ENCODE measurements around the gene PKP1.

Gene PKP1

DNA sequence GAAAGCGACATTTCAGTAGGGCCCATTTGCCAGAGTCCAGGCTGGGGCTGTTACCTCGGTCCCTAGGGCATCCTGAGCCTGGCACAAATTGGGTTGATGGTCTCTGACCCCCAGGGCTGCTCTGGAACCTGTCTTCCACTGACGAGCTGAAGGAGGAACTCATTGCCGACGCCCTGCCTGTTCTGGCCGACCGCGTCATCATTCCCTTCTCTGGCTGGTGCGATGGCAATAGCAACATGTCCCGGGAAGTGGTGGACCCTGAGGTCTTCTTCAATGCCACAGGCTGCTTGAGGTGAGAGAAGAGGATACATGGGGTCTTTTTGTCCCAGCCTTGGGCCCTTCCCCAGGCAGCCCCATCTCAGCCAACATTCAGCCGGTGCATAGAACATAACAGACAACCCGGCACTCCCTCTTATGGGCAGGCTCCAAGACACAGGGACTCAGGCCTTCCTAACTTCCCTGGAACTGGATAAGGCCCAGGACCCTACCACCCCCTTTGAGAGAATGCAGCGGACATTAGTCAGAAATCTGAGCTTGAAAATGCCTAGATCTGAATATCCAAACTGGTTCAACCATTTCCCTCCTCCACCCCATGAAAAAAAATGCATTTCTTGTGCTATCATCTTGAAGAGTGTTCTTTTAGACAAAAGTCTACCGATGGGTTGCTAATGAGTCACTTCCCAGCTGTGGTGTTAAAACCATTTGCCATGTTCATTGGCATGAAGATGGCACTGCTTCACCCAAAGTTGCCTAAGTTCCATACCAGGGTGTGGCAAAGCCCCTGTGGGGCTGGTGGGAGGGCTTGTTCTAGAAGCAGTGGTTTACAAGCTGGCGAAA, 35.4 kb downstream of the PKP1 start:
- H3K9ac ChIP-seq (ENCODE audit: low read length): no peak overlapping the region
- H3K4me3 ChIP-seq (ENCODE audit: low read length): no peak overlapping the region
- no peaks in the 10 kb centered on the region for H3K36me3 ChIP-seq (ENCODE audit: control insufficient read depth, insufficient read depth, low read length)
- H3K9me3 ChIP-seq (ENCODE audit: control insufficient read depth, low read length): no peaks in the 10 kb centered on the region
- no peaks in the 10 kb centered on the region for H3K27me3 ChIP-seq (ENCODE audit: control insufficient read depth, insufficient read depth, low read length)
- H3K4me1 ChIP-seq (ENCODE audit: control insufficient read depth, insufficient read depth, low read length): no peaks in the 10 kb centered on the region

- Histone ChIP-seq H3K36me3 (ENCODE audit: control insufficient read depth, insufficient read depth, low read length) (no peaks in the 10 kb centered on the region), H3K4me3 (ENCODE audit: low read length) (no peak overlapping the region), H3K4me1 (ENCODE audit: control insufficient read depth, insufficient read depth, low read length) (no peaks in the 10 kb centered on the region), H3K9ac (ENCODE audit: low read length) (no peak overlapping the region), H3K27me3 (ENCODE audit: control insufficient read depth, insufficient read depth, low read length) (no peaks in the 10 kb centered on the region), H3K9me3 (ENCODE audit: control insufficient read depth, low read length) (no peaks in the 10 kb centered on the region)
These were observed 36.3 kb downstream of the PKP1 start for GRCh38 chr1:201319631-201320030.

GRCh38 chr1:201320168-201320788, 37.0 kb downstream of the PKP1 start:
- no peaks in the 10 kb centered on the region for H3K27me3 ChIP-seq (ENCODE audit: control insufficient read depth, insufficient read depth, low read length)
- H3K9ac ChIP-seq (ENCODE audit: low read length): no peak overlapping the region
- no peaks in the 10 kb centered on the region for H3K4me1 ChIP-seq (ENCODE audit: control insufficient read depth, insufficient read depth, low read length)
- no peaks in the 10 kb centered on the region for H3K36me3 ChIP-seq (ENCODE audit: control insufficient read depth, insufficient read depth, low read length)
- no peak overlapping the region for H3K4me3 ChIP-seq (ENCODE audit: low read length)
- no peaks in the 10 kb centered on the region for H3K9me3 ChIP-seq (ENCODE audit: control insufficient read depth, low read length)

DNA sequence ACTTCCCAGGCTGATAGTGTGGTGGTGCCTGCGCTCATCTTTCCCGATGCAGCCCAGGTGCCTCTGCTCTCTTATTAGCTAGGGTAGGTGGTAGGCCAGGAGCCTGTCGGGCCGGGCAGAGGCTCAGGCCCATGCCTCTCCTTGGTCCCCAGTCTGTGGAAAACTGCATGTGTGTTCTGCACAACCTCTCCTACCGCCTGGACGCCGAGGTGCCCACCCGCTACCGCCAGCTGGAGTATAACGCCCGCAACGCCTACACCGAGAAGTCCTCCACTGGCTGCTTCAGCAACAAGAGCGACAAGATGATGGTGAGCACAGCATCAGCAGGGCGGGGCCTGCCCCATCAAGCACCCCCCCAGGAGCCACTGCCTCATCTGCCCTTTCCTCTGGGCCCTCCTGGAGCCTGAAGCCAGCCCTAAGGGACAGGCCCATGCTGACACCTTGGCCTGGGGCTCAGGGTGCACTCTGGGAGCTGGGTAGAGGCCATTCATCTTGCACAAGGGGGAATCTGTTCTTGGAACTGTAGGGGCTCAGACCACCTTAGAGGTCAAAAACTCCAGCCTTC, 38.6 kb downstream of the PKP1 start:
- no peaks in the 10 kb centered on the region for H3K9me3 ChIP-seq (ENCODE audit: control insufficient read depth, low read length)
- no peak overlapping the region for H3K4me3 ChIP-seq (ENCODE audit: low read length)
- no peaks in the 10 kb centered on the region for H3K27me3 ChIP-seq (ENCODE audit: control insufficient read depth, insufficient read depth, low read length)
- no peaks in the 10 kb centered on the region for H3K36me3 ChIP-seq (ENCODE audit: control insufficient read depth, insufficient read depth, low read length)
- H3K4me1 ChIP-seq (ENCODE audit: control insufficient read depth, insufficient read depth, low read length): no peaks in the 10 kb centered on the region
- H3K9ac ChIP-seq (ENCODE audit: low read length): no peak overlapping the region

DNA sequence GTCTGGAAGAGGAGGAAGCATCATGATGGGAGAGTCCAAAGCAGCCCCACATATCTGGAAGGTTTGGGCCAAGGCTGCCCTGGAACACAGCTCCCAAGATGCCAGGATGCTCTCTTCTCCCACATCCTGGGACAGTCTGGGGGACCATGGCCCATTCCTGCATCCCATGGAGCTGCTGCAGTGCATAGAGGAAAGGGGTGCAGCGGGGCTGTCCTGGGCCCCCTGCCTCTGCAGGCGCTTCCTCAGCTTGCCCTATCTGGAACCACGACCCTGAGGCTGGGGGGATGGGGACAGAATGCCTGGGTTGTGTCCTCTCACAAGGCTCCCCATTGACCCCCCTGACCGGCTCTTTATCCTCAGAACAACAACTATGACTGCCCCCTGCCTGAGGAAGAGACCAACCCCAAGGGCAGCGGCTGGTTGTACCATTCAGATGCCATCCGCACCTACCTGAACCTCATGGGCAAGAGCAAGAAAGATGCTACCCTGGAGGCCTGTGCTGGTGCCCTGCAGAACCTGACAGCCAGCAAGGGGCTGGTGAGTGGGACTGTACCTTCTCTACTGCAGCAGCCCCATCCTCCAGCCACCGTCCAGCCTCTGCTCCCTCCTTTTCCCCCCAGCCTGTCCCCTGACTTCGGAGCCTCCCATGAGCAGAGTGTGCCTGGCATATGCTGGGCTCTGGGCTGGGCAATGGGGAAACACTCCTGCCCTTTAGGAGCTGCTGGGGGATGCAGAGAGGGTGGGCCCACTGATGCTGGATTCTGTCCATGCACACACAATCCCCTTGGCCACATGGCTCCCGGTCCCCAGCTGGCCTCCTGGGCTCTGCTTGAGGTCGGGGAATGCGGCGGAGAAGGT, 39.6 kb downstream of the PKP1 start:
- Histone ChIP-seq H3K36me3 (ENCODE audit: control insufficient read depth, insufficient read depth, low read length) (no peaks in the 10 kb centered on the region), H3K27me3 (ENCODE audit: control insufficient read depth, insufficient read depth, low read length) (no peaks in the 10 kb centered on the region), H3K9ac (ENCODE audit: low read length) (no peak overlapping the region), H3K4me3 (ENCODE audit: low read length) (no peak overlapping the region), H3K4me1 (ENCODE audit: control insufficient read depth, insufficient read depth, low read length) (no peaks in the 10 kb centered on the region), H3K9me3 (ENCODE audit: control insufficient read depth, low read length) (no peaks in the 10 kb centered on the region)

GRCh38 chr1:201324306-201324705, 41.0 kb downstream of the PKP1 start:
- no peaks in the 10 kb centered on the region for H3K4me1 ChIP-seq (ENCODE audit: control insufficient read depth, insufficient read depth, low read length)
- H3K36me3 ChIP-seq (ENCODE audit: control insufficient read depth, insufficient read depth, low read length): no peaks in the 10 kb centered on the region
- no peak overlapping the region for H3K4me3 ChIP-seq (ENCODE audit: low read length)
- no peaks in the 10 kb centered on the region for H3K9me3 ChIP-seq (ENCODE audit: control insufficient read depth, low read length)
- H3K9ac ChIP-seq (ENCODE audit: low read length): no peak overlapping the region
- H3K27me3 ChIP-seq (ENCODE audit: control insufficient read depth, insufficient read depth, low read length): no peaks in the 10 kb centered on the region

DNA sequence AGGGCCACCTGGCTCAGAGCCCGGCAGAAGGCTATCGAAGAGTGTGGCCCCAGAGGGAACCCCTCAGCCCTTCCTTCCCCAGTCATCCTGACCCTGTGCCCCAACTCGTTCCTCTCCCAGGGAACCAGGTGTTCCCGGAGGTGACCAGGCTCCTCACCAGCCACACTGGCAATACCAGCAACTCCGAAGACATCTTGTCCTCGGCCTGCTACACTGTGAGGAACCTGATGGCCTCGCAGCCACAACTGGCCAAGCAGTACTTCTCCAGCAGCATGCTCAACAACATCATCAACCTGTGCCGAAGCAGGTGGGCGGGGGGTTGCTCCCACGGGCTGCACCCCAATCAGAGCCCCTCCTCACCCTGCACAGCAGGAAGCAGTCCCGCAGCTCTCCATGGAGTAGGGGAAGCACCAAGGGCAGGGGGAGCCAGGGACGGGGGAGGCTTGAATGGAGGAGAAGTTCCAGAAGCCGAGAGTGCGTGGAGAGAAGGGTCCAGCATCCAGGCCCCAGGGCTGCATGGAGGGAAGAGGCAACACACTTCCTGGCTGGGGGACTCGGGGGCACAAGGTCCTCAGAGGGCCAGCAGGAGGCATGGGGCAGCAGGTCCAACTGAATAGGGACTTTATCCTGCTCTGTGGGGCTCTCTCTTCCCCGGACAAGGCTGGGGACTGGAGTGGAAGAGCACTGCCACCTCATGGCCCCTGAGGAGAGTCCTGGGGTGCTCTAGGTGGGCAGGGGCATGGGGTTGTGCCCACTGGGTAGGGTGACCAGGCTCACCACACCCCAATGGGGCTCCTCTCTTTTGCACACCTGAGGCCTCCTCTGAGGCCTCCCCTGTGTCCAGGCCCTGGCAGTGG, 41.7 kb downstream of the PKP1 start:
- Histone ChIP-seq H3K27me3 (ENCODE audit: control insufficient read depth, insufficient read depth, low read length) (no peaks in the 10 kb centered on the region), H3K36me3 (ENCODE audit: control insufficient read depth, insufficient read depth, low read length) (no peaks in the 10 kb centered on the region), H3K9me3 (ENCODE audit: control insufficient read depth, low read length) (no peaks in the 10 kb centered on the region), H3K4me3 (ENCODE audit: low read length) (no peak overlapping the region), H3K4me1 (ENCODE audit: control insufficient read depth, insufficient read depth, low read length) (no peaks in the 10 kb centered on the region), H3K9ac (ENCODE audit: low read length) (no peak overlapping the region)

DNA sequence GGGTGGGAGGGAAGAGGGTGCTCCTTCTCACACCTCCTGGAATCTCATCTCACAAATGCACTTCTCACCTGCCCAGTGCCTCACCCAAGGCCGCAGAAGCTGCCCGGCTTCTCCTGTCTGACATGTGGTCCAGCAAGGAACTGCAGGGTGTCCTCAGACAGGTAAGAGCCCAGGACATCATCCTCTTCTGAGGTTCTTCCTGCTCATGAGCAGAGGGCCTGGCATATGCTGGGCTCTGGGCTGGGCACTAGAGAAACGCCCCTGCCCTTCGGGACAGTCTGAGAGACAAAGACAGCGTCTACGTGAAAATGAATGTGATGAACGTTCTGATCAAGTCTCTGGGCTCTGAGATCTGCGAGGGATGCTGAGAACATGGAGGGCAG, 42.4 kb downstream of the PKP1 start:
- Histone ChIP-seq H3K4me1 (ENCODE audit: control insufficient read depth, insufficient read depth, low read length) (no peaks in the 10 kb centered on the region), H3K9ac (ENCODE audit: low read length) (no peak overlapping the region), H3K27me3 (ENCODE audit: control insufficient read depth, insufficient read depth, low read length) (no peaks in the 10 kb centered on the region), H3K36me3 (ENCODE audit: control insufficient read depth, insufficient read depth, low read length) (no peaks in the 10 kb centered on the region), H3K9me3 (ENCODE audit: control insufficient read depth, low read length) (no peaks in the 10 kb centered on the region), H3K4me3 (ENCODE audit: low read length) (no peak overlapping the region)

GRCh38 chr1:201326710-201327109, 43.4 kb downstream of the PKP1 start:
- Histone ChIP-seq H3K4me3 (ENCODE audit: low read length) (no peak overlapping the region), H3K9me3 (ENCODE audit: control insufficient read depth, low read length) (no peaks in the 10 kb centered on the region), H3K27me3 (ENCODE audit: control insufficient read depth, insufficient read depth, low read length) (no peaks in the 10 kb centered on the region), H3K9ac (ENCODE audit: low read length) (no peak overlapping the region), H3K4me1 (ENCODE audit: control insufficient read depth, insufficient read depth, low read length) (no peaks in the 10 kb centered on the region), H3K36me3 (ENCODE audit: control insufficient read depth, insufficient read depth, low read length) (no peaks in the 10 kb centered on the region)

DNA sequence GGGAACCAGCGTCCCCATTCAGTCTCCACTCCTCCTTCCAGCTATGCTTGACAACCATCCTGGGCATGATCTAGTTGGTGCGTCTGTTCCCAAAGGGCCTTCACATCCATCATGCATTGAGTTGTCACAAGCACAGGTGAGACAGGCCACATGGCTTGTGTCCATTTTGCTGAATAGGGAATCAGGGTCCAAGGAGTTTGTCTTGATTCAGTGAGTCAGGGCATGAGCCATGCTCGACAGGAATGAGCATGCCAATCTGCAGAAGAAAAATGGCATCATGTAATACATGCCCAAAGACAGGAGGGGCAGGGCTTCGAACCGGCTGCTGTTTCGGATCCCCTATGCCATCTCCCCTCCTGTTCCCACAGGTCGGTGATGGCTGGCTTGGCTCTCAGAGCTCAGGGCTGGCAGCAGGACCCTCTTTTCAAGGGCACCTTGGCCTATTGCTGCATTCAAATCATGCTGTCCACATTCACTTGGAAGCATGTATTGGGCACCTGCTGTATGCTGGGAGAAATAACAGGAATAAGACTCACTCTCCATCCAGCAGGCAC, 44.5 kb downstream of the PKP1 start:
- H3K9ac ChIP-seq (ENCODE audit: low read length): no peak overlapping the region
- no peaks in the 10 kb centered on the region for H3K36me3 ChIP-seq (ENCODE audit: control insufficient read depth, insufficient read depth, low read length)
- no peaks in the 10 kb centered on the region for H3K4me1 ChIP-seq (ENCODE audit: control insufficient read depth, insufficient read depth, low read length)
- H3K27me3 ChIP-seq (ENCODE audit: control insufficient read depth, insufficient read depth, low read length): no peaks in the 10 kb centered on the region
- no peaks in the 10 kb centered on the region for H3K9me3 ChIP-seq (ENCODE audit: control insufficient read depth, low read length)
- no peak overlapping the region for H3K4me3 ChIP-seq (ENCODE audit: low read length)

- Histone ChIP-seq H3K9me3 (ENCODE audit: control insufficient read depth, low read length) (no peaks in the 10 kb centered on the region), H3K4me1 (ENCODE audit: control insufficient read depth, insufficient read depth, low read length) (no peaks in the 10 kb centered on the region), H3K27me3 (ENCODE audit: control insufficient read depth, insufficient read depth, low read length) (no peaks in the 10 kb centered on the region), H3K36me3 (ENCODE audit: control insufficient read depth, insufficient read depth, low read length) (no peaks in the 10 kb centered on the region), H3K4me3 (ENCODE audit: low read length) (no peak overlapping the region), H3K9ac (ENCODE audit: low read length) (no peak overlapping the region)
These were observed 45.3 kb downstream of the PKP1 start for GRCh38 chr1:201328576-201328975.
